GM19351 (cell line): ENCODE results near the gene RSBN1.

ENCODE experiments used
- ATAC-seq: cut with Tn5 transposase; IDR thresholded peaks from one replicate; pipeline ENCODE4 v1.9.1; 2021; ENCODE audit warnings: mild to moderate bottlenecking, moderate library complexity; ENCODE audit not compliant: unreplicated experiment

The RSBN1 gene

GRCh38 chr1:113783254-113784103 is 28.8 kb downstream of the RSBN1 start:
- ATAC-seq = peak; percentile 61

GRCh38 chr1:113782406-113782805 is 29.9 kb downstream of the RSBN1 start:
- no peak for ATAC-seq

- ATAC-seq = peak; percentile 42
Observed at GRCh38 chr1:113780374-113781146, 31.7 kb downstream of the RSBN1 start.

- no peak for ATAC-seq
Observed at GRCh38 chr1:113779542-113779941, 32.7 kb downstream of the RSBN1 start.

GRCh38 chr1:113777561-113777960 is 34.7 kb downstream of the RSBN1 start:
- ATAC-seq = no peak

- no peak for ATAC-seq
Observed at GRCh38 chr1:113770031-113770430, 42.2 kb downstream of the RSBN1 start.

- ATAC-seq = no peak
Observed at GRCh38 chr1:113769601-113769970, 42.7 kb downstream of the RSBN1 start.

- ATAC-seq = no peak
Observed at GRCh38 chr1:113768916-113769600, 43.2 kb downstream of the RSBN1 start.

GRCh38 chr1:113765306-113766230 is 46.7 kb downstream of the RSBN1 start:
- ATAC-seq = no peak

GRCh38 chr1:113763661-113764060 is 48.6 kb downstream of the RSBN1 start:
- no peak for ATAC-seq

- ATAC-seq = no peak
Observed at GRCh38 chr1:113761937-113762336, 50.3 kb downstream of the RSBN1 start.

- no peak for ATAC-seq
Observed at GRCh38 chr1:113760102-113761080, 51.9 kb downstream of the RSBN1 start.

GRCh38 chr1:113759333-113760101 is 52.8 kb downstream of the RSBN1 start, which contains the start of gene PHTF1:
Gene PHTF1 (minus strand): TSS chr1:113759486. CDS start chr1:113758703, 783 bp downstream.
- peak; percentile 81 for ATAC-seq

- ATAC-seq = peak; percentile 56
Observed at GRCh38 chr1:113758631-113759332, 53.5 kb downstream of the RSBN1 start.

- no peak for ATAC-seq
Observed at GRCh38 chr1:113756461-113756860, 55.8 kb downstream of the RSBN1 start.

- peak; percentile 48 for ATAC-seq
Observed at GRCh38 chr1:113753333-113753732, 58.9 kb downstream of the RSBN1 start.

- no peak for ATAC-seq
Observed at GRCh38 chr1:113751516-113751915, 60.8 kb downstream of the RSBN1 start.

GRCh38 chr1:113751114-113751513 is 61.2 kb downstream of the RSBN1 start:
- ATAC-seq = no peak
